Breast epithelium (tissue), 4 donors: ENCODE results near the gene TMEM208. TPM values are rescaled to one million over a fixed set of nuclear protein-coding genes. Genes with fewer than 3 reads are reported as not detected.

Experiments used
- DNase-seq, 2 donors: peaks; one replicate each; pipeline ENCODE4 v3.0.0-alpha.2; 2019; ENCODE audit warnings: low spot score in 2 of 2
- H3K27ac ChIP-seq, 2 donors: fragments of 200-600 bp; sonication (generic) in 1 of 2; one replicate each; pipeline ENCODE4 v1.5.1; 2016 to 2019; ENCODE audit warnings: mild to moderate bottlenecking in 1 of 2
- H3K27me3 ChIP-seq, 2 donors: fragments of 200-600 bp; sonication (generic) in 1 of 2; one replicate each; pipeline versions ENCODE4 v1.5.1 to v1.6.0; 2017 to 2019; ENCODE audit warnings: control low read depth in 1 of 2, mild to moderate bottlenecking in 1 of 2
- H3K36me3 ChIP-seq: fragments of 200-600 bp; one replicate; pipeline ENCODE4 v1.5.1; 2019
- H3K4me1 ChIP-seq, 2 donors: fragments of 200-600 bp; sonication (generic); one replicate each; pipeline ENCODE4 v1.5.1; 2016 to 2019; ENCODE audit warnings: control low read depth in 1 of 2
- H3K4me3 ChIP-seq, 3 donors: fragments of 200-600 bp; sonication (generic); 1 replicate in 2 of 3; 2 replicates in 1 of 3; pipeline ENCODE4 v1.5.1; 2016 to 2019; ENCODE audit warnings: mild to moderate bottlenecking in 3 of 3, moderate library complexity in 2 of 3
- H3K9me3 ChIP-seq, 2 donors: fragments of 200-600 bp; sonication (generic) in 1 of 2; one replicate each; pipeline ENCODE4 v1.5.1; 2016 to 2019; ENCODE audit warnings: control low read depth in 1 of 2
- POLR2A ChIP-seq: fragments of 450-650 bp; IDR thresholded peaks from one replicate; pipeline ENCODE4 v1.6.1; 2016; ENCODE audit warnings: antibody characterized with exemption, mild to moderate bottlenecking, moderate library complexity
- POLR2AphosphoS5 ChIP-seq, 3 donors: sonication (generic); formaldehyde crosslinking; IDR thresholded peaks; one replicate each; pipeline ENCODE4 v1.6.1; 2017; ENCODE audit warnings: antibody characterized with exemption in 3 of 3
- intact Hi-C: fragments of 100-400 bp; cut with DNase I; formaldehyde crosslinking; loops from one replicate; pipeline ENCODE4 v1.15.1; 2023; ENCODE audit warnings: low total_unique reads
- total RNA-seq, 3 donors: library from RNA; depleted of rRNA; stranded (reverse); fragments of >200 nt; gene quantifications; one replicate each; pipeline ENCODE4 v1.1.0, GENCODE V29; 2016
- TF ChIP-seq, protein P1 (sequence below), 3 donors: fragments of 450-650 bp; IDR thresholded peaks; one replicate each; pipeline ENCODE4 v1.5.1; 2016 to 2017; ENCODE audit warnings: antibody characterized with exemption in 3 of 3, mild to moderate bottlenecking in 3 of 3, moderate library complexity in 3 of 3

The TMEM208 gene
- total RNA-seq, 3 donors from 2014 or later = 35.2 to 46.2 (median 44.2) TPM

DNA sequence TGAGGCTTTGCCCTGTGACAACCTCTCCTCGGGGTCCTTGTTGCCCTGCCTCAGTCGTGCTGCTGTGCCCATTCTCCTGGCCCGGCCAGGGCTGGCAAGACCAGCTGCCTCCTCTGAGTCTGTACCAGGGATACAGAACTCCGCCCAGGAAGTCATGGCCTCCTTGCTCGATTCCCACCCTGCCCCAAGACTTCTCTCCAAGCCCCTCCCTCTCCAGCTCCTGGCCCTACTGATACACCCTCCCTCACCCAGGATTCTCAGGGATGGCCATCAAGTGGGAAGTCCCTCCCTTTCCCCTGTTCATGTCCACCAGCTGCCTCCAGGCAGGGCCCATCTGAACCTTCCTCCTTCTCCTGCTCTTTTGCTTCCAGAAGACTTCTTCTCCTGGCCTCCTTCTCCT is 11.2 kb upstream of the TMEM208 start:
- no peak for DNase-seq
- intact Hi-C loops = no loop called here
- no peaks in the 10 kb centered on the region for H3K4me1 ChIP-seq
- no peaks in the 10 kb centered on the region for H3K27me3 ChIP-seq
- H3K36me3 ChIP-seq = no peaks in the 10 kb centered on the region
- no peak for TF ChIP-seq POLR2A
- TF ChIP-seq, protein P1, sequence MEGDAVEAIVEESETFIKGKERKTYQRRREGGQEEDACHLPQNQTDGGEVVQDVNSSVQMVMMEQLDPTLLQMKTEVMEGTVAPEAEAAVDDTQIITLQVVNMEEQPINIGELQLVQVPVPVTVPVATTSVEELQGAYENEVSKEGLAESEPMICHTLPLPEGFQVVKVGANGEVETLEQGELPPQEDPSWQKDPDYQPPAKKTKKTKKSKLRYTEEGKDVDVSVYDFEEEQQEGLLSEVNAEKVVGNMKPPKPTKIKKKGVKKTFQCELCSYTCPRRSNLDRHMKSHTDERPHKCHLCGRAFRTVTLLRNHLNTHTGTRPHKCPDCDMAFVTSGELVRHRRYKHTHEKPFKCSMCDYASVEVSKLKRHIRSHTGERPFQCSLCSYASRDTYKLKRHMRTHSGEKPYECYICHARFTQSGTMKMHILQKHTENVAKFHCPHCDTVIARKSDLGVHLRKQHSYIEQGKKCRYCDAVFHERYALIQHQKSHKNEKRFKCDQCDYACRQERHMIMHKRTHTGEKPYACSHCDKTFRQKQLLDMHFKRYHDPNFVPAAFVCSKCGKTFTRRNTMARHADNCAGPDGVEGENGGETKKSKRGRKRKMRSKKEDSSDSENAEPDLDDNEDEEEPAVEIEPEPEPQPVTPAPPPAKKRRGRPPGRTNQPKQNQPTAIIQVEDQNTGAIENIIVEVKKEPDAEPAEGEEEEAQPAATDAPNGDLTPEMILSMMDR (IDR thresholded peaks at IDR 0.05) = no peak
- no peak for TF ChIP-seq POLR2AphosphoS5 (IDR thresholded peaks at IDR 0.05)
- no peaks in the 10 kb centered on the region for H3K9me3 ChIP-seq
- no peak overlapping the region for H3K27ac ChIP-seq
- no peak overlapping the region for H3K4me3 ChIP-seq

DNA sequence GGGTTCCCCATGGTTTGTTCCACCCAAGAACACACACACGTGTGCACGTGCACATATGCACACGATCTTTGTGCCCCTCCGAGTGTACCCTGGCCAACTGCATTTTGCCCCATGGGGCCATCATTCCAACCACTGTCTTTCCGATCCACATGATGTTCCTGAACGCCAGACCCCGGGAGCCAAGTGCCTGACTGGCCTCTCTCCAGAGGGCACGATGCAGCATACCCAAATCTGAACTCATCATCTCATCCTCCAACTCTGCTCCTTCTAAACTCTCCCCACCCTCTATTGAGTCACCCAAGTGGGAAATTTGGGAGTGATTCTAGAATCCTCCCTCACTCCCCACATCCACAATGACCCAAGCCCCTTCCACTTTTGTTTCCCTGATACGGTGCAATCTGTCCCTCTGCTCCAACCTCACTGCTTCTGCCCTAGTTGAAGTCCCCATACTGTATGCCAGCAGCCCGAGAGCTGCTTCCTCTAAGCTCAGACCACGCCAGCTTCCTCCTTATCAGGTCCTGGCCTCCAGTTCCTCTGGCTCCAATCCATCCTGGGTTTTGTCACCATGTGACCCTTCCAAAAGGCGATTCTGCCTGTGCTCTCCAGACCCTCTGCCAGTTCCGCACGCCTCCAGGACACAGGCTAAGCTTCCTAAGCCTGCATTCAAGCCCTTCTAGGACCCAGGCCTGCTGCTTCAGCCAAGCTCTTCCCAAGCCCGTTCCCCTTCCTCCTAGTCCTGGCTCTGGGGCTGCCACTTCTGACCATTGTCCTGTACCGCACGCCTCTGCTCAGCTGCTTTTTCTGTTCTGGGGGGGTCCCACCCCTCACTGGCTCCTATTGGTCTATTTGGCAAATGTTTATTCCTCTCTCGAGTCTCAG is 10.1 kb upstream of the TMEM208 start:
- Histone ChIP-seq H3K27me3 (no peaks in the 10 kb centered on the region), H3K4me1 (no peaks in the 10 kb centered on the region), H3K4me3 (no peak overlapping the region), H3K36me3 (no peaks in the 10 kb centered on the region), H3K27ac (no peak overlapping the region), H3K9me3 (no peaks in the 10 kb centered on the region)
- TF ChIP-seq POLR2AphosphoS5 (IDR thresholded peaks at IDR 0.05) (no peak), POLR2A (no peak)
- TF ChIP-seq, protein P1 (IDR thresholded peaks at IDR 0.05) = no peak
- intact Hi-C loops = no loop called here
- DNase-seq = no peak

DNA sequence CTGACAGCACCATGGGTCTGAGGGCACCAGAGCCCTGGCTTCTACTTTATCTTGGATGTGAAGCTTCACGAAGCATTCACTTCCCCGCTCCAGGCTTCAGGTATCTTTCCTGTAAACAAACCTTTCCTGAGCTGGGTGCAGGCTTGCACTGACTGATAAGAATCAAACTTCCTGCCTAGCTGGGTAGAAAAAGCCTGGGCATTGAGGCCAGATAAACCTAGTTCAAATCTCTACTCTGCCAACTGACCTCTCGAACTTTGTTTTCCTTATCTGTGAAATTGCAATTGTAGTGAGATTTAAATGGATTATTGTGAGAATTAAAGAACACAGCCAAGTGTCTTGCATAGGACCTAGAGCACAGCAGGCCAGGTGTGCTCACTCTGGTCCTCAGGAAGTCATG is 2.9 kb upstream of the TMEM208 start:
- Histone ChIP-seq H3K4me3 (no peak overlapping the region), H3K27ac (no peak overlapping the region), H3K9me3 (no peaks in the 10 kb centered on the region), H3K27me3 (no peaks in the 10 kb centered on the region), H3K4me1 (peaks cover 5 to 6% of the 10 kb centered on the region in 2 donors), H3K36me3 (no peaks in the 10 kb centered on the region)
- TF ChIP-seq POLR2AphosphoS5 (IDR thresholded peaks at IDR 0.05) = no peak
- TF ChIP-seq, protein P1 (IDR thresholded peaks at IDR 0.05) = no peak
- no peak for TF ChIP-seq POLR2A
- no peak for DNase-seq
- intact Hi-C loops = no loop called here

- no peaks in the 10 kb centered on the region for H3K27me3 ChIP-seq
- intact Hi-C loops = no loop called here
- TF ChIP-seq, protein P1 (IDR thresholded peaks at IDR 0.05) = peak in 1 of 3 donors; percentile 25
- no peak for TF ChIP-seq POLR2AphosphoS5 (IDR thresholded peaks at IDR 0.05)
- TF ChIP-seq POLR2A = no peak
- peaks cover 6% of the 10 kb centered on the region for H3K36me3 ChIP-seq
- peak overlapping the region; percentile 63 to 95 (median 84) for H3K4me3 ChIP-seq
- DNase-seq = no peak
- H3K4me1 ChIP-seq = peaks cover 5 to 6% of the 10 kb centered on the region in 2 donors
- peak overlapping the region; percentile 81 to 85 for H3K27ac ChIP-seq
- H3K9me3 ChIP-seq = no peaks in the 10 kb centered on the region
Observed at GRCh38 chr16:67226295-67226803, 581 bp upstream of the TMEM208 start.

DNA sequence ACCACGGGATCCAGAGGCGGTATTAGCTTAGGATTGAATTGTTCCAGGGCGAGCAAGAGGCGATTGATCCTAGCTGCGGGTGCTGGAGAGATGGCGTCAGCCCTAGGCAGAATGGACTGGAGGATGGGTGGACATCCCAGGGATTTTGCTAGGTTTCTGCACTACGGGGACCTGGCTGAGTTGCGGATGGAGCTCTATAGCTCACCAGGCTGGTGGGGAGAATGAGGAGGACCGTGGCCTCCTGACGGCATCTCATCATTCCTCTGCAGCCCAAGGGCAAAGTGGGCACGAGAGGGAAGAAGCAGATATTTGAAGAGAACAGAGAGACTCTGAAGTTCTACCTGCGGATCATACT is 614 bp downstream of the TMEM208 start:
- no peak for TF ChIP-seq POLR2A
- TF ChIP-seq, protein P1 (IDR thresholded peaks at IDR 0.05) = no peak
- TF ChIP-seq POLR2AphosphoS5 (IDR thresholded peaks at IDR 0.05) = no peak
- Histone ChIP-seq H3K9me3 (no peaks in the 10 kb centered on the region), H3K27ac (peak overlapping the region; percentile 81 to 85), H3K4me3 (peak overlapping the region; percentile 63 to 95 (median 84)), H3K27me3 (no peaks in the 10 kb centered on the region), H3K36me3 (peaks cover 6% of the 10 kb centered on the region), H3K4me1 (peaks cover 5 to 6% of the 10 kb centered on the region in 2 donors)
- DNase-seq = no peak
- intact Hi-C loops = no loop called here
